Measurements from ENCODE around the gene P2RX1.

- TF ChIP-seq ARNT (IDR thresholded peaks at IDR 0.05) (no peak), L3MBTL2 (conservative IDR thresholded peaks at IDR 0.05) (no peak), BHLHE40 (IDR thresholded peaks at IDR 0.05; ENCODE audit: borderline replicate concordance) (no peak)
Observed at GRCh38 chr17:3935140-3935542, 18.9 kb upstream of the P2RX1 start.

All from HEK293T (cell line).